ENCODE data around the gene ERC2. TPM values are rescaled to one million over a fixed set of nuclear protein-coding genes. Genes with fewer than 3 reads are reported as not detected.

Gene ERC2
- total RNA-seq, 1 experiment from 2014 or later, result 0.90 TPM

DNA sequence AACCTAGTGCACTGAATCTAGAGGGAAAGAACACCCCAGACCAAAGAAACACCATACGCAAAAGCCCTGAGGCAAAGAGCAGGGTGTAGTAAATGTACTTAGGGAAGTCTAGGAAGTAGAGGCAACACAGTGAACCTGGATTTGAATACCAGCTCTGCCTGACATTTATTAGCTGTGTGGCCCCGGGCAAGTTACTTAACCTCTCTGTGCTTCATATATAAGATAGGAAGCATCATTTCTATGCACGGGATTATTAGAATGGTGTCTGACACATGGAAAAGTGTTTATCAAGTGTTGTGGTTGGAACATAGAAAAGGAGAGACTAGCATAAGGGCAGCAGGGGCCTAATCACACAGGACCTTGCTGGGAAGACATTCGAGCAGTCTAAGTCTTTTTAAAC lies 132.2 kb downstream of the ERC2 start:
- H3K9me3 ChIP-seq (ENCODE audit: low read depth, low read length, poor library complexity, severe bottlenecking), result no peaks in the 10 kb centered on the region
- no peak overlapping the region for H3K27ac ChIP-seq (ENCODE audit: low read depth, low read length, poor library complexity, severe bottlenecking)
- ChIA-PET CTCF (no interaction called here), POLR2A (ENCODE audit: low non-redundant PET) (no interaction called here)
- H3K4me3 ChIP-seq (ENCODE audit: low read depth, low read length, poor library complexity, severe bottlenecking), result no peak overlapping the region
- H3K27me3 ChIP-seq (replicated peaks; ENCODE audit: insufficient read depth, low read depth, low read length, poor library complexity), result no peaks in the 10 kb centered on the region
- no peak for DNase-seq (ENCODE audit: low spot score)
- peaks cover 3% of the 10 kb centered on the region for H3K4me1 ChIP-seq (ENCODE audit: insufficient read depth, low read length, poor library complexity, severe bottlenecking)
- intact Hi-C loops (cut with micrococcal nuclease; ENCODE audit: unreplicated experiment), result no loop called here
- BruUV-seq (replicated peaks), result no TSS peak
- H3K36me3 ChIP-seq (ENCODE audit: insufficient read depth, low read length, poor library complexity, severe bottlenecking), result no peaks in the 10 kb centered on the region
- TF ChIP-seq, protein P1, sequence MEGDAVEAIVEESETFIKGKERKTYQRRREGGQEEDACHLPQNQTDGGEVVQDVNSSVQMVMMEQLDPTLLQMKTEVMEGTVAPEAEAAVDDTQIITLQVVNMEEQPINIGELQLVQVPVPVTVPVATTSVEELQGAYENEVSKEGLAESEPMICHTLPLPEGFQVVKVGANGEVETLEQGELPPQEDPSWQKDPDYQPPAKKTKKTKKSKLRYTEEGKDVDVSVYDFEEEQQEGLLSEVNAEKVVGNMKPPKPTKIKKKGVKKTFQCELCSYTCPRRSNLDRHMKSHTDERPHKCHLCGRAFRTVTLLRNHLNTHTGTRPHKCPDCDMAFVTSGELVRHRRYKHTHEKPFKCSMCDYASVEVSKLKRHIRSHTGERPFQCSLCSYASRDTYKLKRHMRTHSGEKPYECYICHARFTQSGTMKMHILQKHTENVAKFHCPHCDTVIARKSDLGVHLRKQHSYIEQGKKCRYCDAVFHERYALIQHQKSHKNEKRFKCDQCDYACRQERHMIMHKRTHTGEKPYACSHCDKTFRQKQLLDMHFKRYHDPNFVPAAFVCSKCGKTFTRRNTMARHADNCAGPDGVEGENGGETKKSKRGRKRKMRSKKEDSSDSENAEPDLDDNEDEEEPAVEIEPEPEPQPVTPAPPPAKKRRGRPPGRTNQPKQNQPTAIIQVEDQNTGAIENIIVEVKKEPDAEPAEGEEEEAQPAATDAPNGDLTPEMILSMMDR (conservative IDR thresholded peaks at IDR 0.05; ENCODE audit: low read depth, low read length), result no peak
- TF ChIP-seq EZH2 (IDR thresholded peaks at IDR 0.05; ENCODE audit: borderline replicate concordance, low read depth, low read length, poor library complexity, severe bottlenecking), result no peak

DNA sequence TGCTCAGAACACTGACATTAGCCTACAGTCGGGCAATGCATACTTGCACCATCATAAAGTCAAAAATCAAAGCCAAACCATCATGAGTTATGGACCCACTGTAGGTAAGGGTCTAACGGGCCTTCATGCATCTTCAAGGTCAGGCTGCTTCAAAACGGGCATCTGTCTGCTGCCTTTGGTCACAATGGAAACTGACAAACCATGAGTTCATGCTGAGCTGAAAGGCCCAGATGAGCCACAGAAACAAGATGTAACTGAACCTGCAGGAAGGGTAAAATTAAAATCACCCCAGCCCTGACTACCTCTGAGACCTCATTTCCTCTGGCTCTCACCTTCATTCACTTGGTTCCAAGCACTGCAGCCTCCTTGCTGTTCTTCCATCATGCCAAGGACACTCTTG lies 143.8 kb downstream of the ERC2 start:
- H3K27ac ChIP-seq (ENCODE audit: low read depth, low read length, poor library complexity, severe bottlenecking), result no peak overlapping the region
- ChIA-PET POLR2A (ENCODE audit: low non-redundant PET) (no interaction called here), CTCF (no interaction called here)
- H3K4me3 ChIP-seq (ENCODE audit: low read depth, low read length, poor library complexity, severe bottlenecking), result no peak overlapping the region
- no peaks in the 10 kb centered on the region for H3K9me3 ChIP-seq (ENCODE audit: low read depth, low read length, poor library complexity, severe bottlenecking)
- H3K36me3 ChIP-seq (ENCODE audit: insufficient read depth, low read length, poor library complexity, severe bottlenecking), result no peaks in the 10 kb centered on the region
- TF ChIP-seq EZH2 (IDR thresholded peaks at IDR 0.05; ENCODE audit: borderline replicate concordance, low read depth, low read length, poor library complexity, severe bottlenecking), result no peak
- TF ChIP-seq, protein P1 (conservative IDR thresholded peaks at IDR 0.05; ENCODE audit: low read depth, low read length), result no peak
- H3K4me1 ChIP-seq (ENCODE audit: insufficient read depth, low read length, poor library complexity, severe bottlenecking), result no peaks in the 10 kb centered on the region
- intact Hi-C loops (cut with micrococcal nuclease; ENCODE audit: unreplicated experiment), result no loop called here
- no TSS peak for BruUV-seq (replicated peaks)
- DNase-seq (ENCODE audit: low spot score), result no peak
- H3K27me3 ChIP-seq (replicated peaks; ENCODE audit: insufficient read depth, low read depth, low read length, poor library complexity), result no peaks in the 10 kb centered on the region

DNA sequence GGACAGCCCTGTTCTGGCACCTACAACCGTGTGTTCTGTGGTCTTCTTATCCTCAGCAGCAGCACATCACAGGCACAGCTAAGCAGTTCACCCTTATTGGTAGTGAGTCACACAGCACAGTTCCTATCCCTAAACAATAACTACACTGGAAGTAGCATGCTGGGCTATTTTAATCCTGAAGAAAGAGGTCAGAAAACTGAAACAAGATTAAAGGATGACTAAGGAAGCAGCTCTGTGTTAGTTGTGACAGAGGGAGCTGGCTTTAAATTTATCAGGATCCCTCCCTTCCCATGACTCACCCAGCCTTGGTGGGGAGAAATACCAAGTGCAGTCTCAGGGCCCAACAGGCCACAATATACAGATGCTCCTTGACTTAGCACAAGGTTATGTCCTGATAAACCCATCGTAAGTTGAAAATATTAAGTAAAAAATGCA lies 144.3 kb downstream of the ERC2 start:
- Histone ChIP-seq H3K4me3 (ENCODE audit: low read depth, low read length, poor library complexity, severe bottlenecking) (no peak overlapping the region), H3K27ac (ENCODE audit: low read depth, low read length, poor library complexity, severe bottlenecking) (no peak overlapping the region), H3K36me3 (ENCODE audit: insufficient read depth, low read length, poor library complexity, severe bottlenecking) (no peaks in the 10 kb centered on the region), H3K4me1 (ENCODE audit: insufficient read depth, low read length, poor library complexity, severe bottlenecking) (no peaks in the 10 kb centered on the region), H3K27me3 (replicated peaks; ENCODE audit: insufficient read depth, low read depth, low read length, poor library complexity) (no peaks in the 10 kb centered on the region), H3K9me3 (ENCODE audit: low read depth, low read length, poor library complexity, severe bottlenecking) (no peaks in the 10 kb centered on the region)
- no TSS peak for BruUV-seq (replicated peaks)
- POLR2A ChIA-PET (ENCODE audit: low non-redundant PET), result no interaction called here
- TF ChIP-seq, protein P1 (conservative IDR thresholded peaks at IDR 0.05; ENCODE audit: low read depth, low read length), result no peak
- TF ChIP-seq EZH2 (IDR thresholded peaks at IDR 0.05; ENCODE audit: borderline replicate concordance, low read depth, low read length, poor library complexity, severe bottlenecking), result no peak
- peak; percentile 83 for DNase-seq (ENCODE audit: low spot score)
- intact Hi-C loops (cut with micrococcal nuclease; ENCODE audit: unreplicated experiment), result no loop called here
- CTCF ChIA-PET, result no interaction called here

Data from A673 (cell line).